ENCODE results near the gene ZSCAN4. TPM values are rescaled to one million over a fixed set of nuclear protein-coding genes. Genes with fewer than 3 reads are reported as not detected.

ZSCAN4 gene
- total and polyA plus RNA-seq, 9 of the 15 experiments (the other 6 are each of a cell fraction or from before 2014, with no cell fraction given), result not detected

- peak overlapping the region; percentile 39; the same call in 2 of the 3 replicates for H3K27ac ChIP-seq (ENCODE audit: extremely low read depth, low read depth, low read length)
- H3K4me2 ChIP-seq (ENCODE audit: insufficient read depth, low read length), result peak overlapping the region; percentile 51
- no peak overlapping the region for H3K4me3 ChIP-seq
- no peaks in the 10 kb centered on the region for H3K79me2 ChIP-seq (ENCODE audit: control insufficient read depth, insufficient read depth, low read length)
- no peaks in the 10 kb centered on the region for H3K27me3 ChIP-seq (ENCODE audit: control insufficient read depth in 2 of 2, insufficient read depth in 2 of 2, low read length in 2 of 2)
- ATAC-seq (peak; percentile 62), DNase-seq (ENCODE audit: extremely low read depth in 1 of 4, low spot score in 3 of 4) (peak; percentile 32 to 57 (median 38)), FAIRE-seq (peak; percentile 82)
- H3K4me1 ChIP-seq (replicated peaks in 1 of 2; ENCODE audit: control insufficient read depth in 2 of 2, insufficient read depth in 2 of 2, low read length in 2 of 2), result peaks cover 7 to 27% of the 10 kb centered on the region in 2 experiments; a peak in 3 of 5 replicates
- intact Hi-C loops (cut with micrococcal nuclease), result no loop called here
- no peaks in the 10 kb centered on the region for H4K20me1 ChIP-seq (replicated peaks; ENCODE audit: control insufficient read depth, insufficient read depth, low read length)
- H3K9me1 ChIP-seq (ENCODE audit: control insufficient read depth, insufficient read depth, low read length), result no peaks in the 10 kb centered on the region
- peak overlapping the region; percentile 27; the same call in 1 of the 2 replicates for H2AFZ ChIP-seq (ENCODE audit: low read depth, low read length)
- H3K36me3 ChIP-seq (ENCODE audit: control insufficient read depth, insufficient read depth, low read length), result no peaks in the 10 kb centered on the region
- CTCF ChIA-PET (ENCODE audit: low intra/inter-chr PET ratio), result no interaction called here
- no TSS peak for BruUV-seq (replicated peaks)
- 9% methylated on average over 1 of the region's 1 CpG for WGBS (ENCODE audit: insufficient coverage, low coverage, missing lambda C conversion rate)
- in situ Hi-C loops (cut with MboI), result no loop called here
- POLR2A ChIA-PET, result no interaction called here
- H3K9ac ChIP-seq (ENCODE audit: insufficient read depth in 1 of 2, low read depth in 2 of 2, low read length in 2 of 2), result no peak overlapping the region; a peak in 1 of 4 replicates
- no peaks in the 10 kb centered on the region for H3K9me3 ChIP-seq (replicated peaks; ENCODE audit: control insufficient read depth, insufficient read depth, low read depth, low read length)
- TF ChIP-seq DPF2 (IDR thresholded peaks at IDR 0.05), result peak; percentile 44; the same call in 1 of the 2 replicates
- TF ChIP-seq, protein P1, sequence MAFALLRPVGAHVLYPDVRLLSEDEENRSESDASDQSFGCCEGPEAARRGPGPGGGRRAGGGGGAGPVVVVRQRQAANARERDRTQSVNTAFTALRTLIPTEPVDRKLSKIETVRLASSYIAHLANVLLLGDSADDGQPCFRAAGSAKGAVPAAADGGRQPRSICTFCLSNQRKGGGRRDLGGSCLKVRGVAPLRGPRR (CRISPR knock-in tag; IDR thresholded peaks at IDR 0.05), result no peak
- TF ChIP-seq MEF2A (IDR thresholded peaks at IDR 0.05; ENCODE audit: control insufficient read depth, low read depth, low read length), result no peak
- TF ChIP-seq SIX5 (IDR thresholded peaks at IDR 0.05; ENCODE audit: borderline replicate concordance in 1 of 2, insufficient read depth in 1 of 2, low read depth in 1 of 2, low read length in 2 of 2), result no peak
- TF ChIP-seq MCM7 (IDR thresholded peaks at IDR 0.05), result no peak
- TF ChIP-seq DLX4 (CRISPR knock-in tag; IDR thresholded peaks at IDR 0.05), result no peak
- no peak for TF ChIP-seq FOXJ3 (CRISPR knock-in tag; IDR thresholded peaks at IDR 0.05)
- TF ChIP-seq ELF1 (tag; IDR thresholded peaks at IDR 0.05), result no peak
- no peak for TF ChIP-seq RBFOX2 (IDR thresholded peaks at IDR 0.05; ENCODE audit: low read depth, low read length)
- TF ChIP-seq SIN3A (IDR thresholded peaks at IDR 0.05; ENCODE audit: borderline replicate concordance in 2 of 2, control insufficient read depth in 1 of 2, low read depth in 2 of 2, low read length in 2 of 2), result no peak
- no peak for TF ChIP-seq PHB (CRISPR knock-in tag; IDR thresholded peaks at IDR 0.05)
- no peak for TF ChIP-seq RBM39 (optimal IDR thresholded peaks at IDR 0.05; ENCODE audit: low read depth, low read length)
- no peak for TF ChIP-seq CTCFL (IDR thresholded peaks at IDR 0.05; ENCODE audit: borderline replicate concordance, insufficient read depth, low read depth, low read length, poor library complexity, severe bottlenecking)
- peak; percentile 34; the same call in 1 of the 2 replicates for TF ChIP-seq TEAD4 (IDR thresholded peaks at IDR 0.05; ENCODE audit: low read length)
- TF ChIP-seq TEAD4 (CRISPR knock-in tag; IDR thresholded peaks at IDR 0.05; ENCODE audit: borderline replicate concordance), result no peak
- no peak for TF ChIP-seq HMGXB4 (CRISPR knock-in tag; IDR thresholded peaks at IDR 0.05)
- no peak for TF ChIP-seq MIER1 (IDR thresholded peaks at IDR 0.05; ENCODE audit: low read depth)
- TF ChIP-seq HOXB6 (CRISPR knock-in tag; IDR thresholded peaks at IDR 0.05; ENCODE audit: borderline replicate concordance), result no peak
These were observed 13.3 kb upstream of the ZSCAN4 start for GRCh38 chr19:57655443-57655842.
